SK-N-SH treated with all-trans-retinoic acid at 6 μM for 48 hours (cell line): ENCODE data around the gene BMS1.
"Not testable (repeated sequence)": the region's sequence is repeated elsewhere in the genome, so short reads cannot be mapped to it uniquely, and the experiment has no call there.

Experiments
- CREB5 ChIP-seq: fragments of 250-450 bp; sonication (Bioruptor Pico); IDR thresholded peaks from 2 replicates; pipeline ENCODE4 v1.5.1; 2020; ENCODE audit warnings: low read depth, mild to moderate bottlenecking, moderate library complexity
- CSRNP3 ChIP-seq: fragments of 250-450 bp; sonication (Bioruptor Pico); IDR thresholded peaks from 2 replicates; pipeline ENCODE4 v1.5.1; 2021; ENCODE audit warnings: mild to moderate bottlenecking, moderate library complexity
- ESRRG ChIP-seq: fragments of 250-450 bp; sonication (Bioruptor Pico); IDR thresholded peaks from 2 replicates; pipeline ENCODE4 v1.6.1; 2021; ENCODE audit warnings: mild to moderate bottlenecking
- ISL1 ChIP-seq: fragments of 250-450 bp; sonication (Bioruptor Pico); IDR thresholded peaks from 2 replicates; pipeline ENCODE4 v2.1.2; 2022; ENCODE audit warnings: mild to moderate bottlenecking, moderate library complexity
- OSR1 ChIP-seq: fragments of 250-450 bp; sonication (Bioruptor Pico); IDR thresholded peaks from 2 replicates; pipeline ENCODE4 v1.8.0; 2022; ENCODE audit warnings: moderate library complexity, mild to moderate bottlenecking, inconsistent platforms
- PATZ1 ChIP-seq: fragments of 250-450 bp; sonication (Bioruptor Pico); IDR thresholded peaks from 2 replicates; pipeline ENCODE4 v1.8.0; 2020; ENCODE audit warnings: mild to moderate bottlenecking, moderate library complexity, borderline replicate concordance
- RARB ChIP-seq: fragments of 250-450 bp; sonication (Bioruptor Pico); IDR thresholded peaks from 2 replicates; pipeline ENCODE4 v1.8.0; 2021; ENCODE audit warnings: mild to moderate bottlenecking, moderate library complexity
- SNAI2 ChIP-seq: fragments of 250-450 bp; sonication (Bioruptor Pico); IDR thresholded peaks from 2 replicates; pipeline ENCODE4 v1.5.0; 2020; ENCODE audit warnings: mild to moderate bottlenecking, moderate library complexity
- TOX ChIP-seq: fragments of 250-450 bp; sonication (Bioruptor Pico); IDR thresholded peaks from 2 replicates; pipeline ENCODE4 v1.8.0; 2021; ENCODE audit warnings: mild to moderate bottlenecking, moderate library complexity, borderline replicate concordance
- ZNF70 ChIP-seq: fragments of 450-650 bp; formaldehyde crosslinking; IDR thresholded peaks from 2 replicates; pipeline ENCODE4 v1.5.0; 2020; ENCODE audit warnings: mild to moderate bottlenecking, moderate library complexity
- ZNF8 ChIP-seq: fragments of 450-650 bp; formaldehyde crosslinking; IDR thresholded peaks from 2 replicates; pipeline ENCODE4 v1.5.0; 2020; ENCODE audit warnings: mild to moderate bottlenecking, moderate library complexity

GRCh38 chr10:42828391-42828790, 45.8 kb downstream of the BMS1 start:
- TF ChIP-seq OSR1; SNAI2 (CRISPR knock-in tag); ISL1; RARB (CRISPR knock-in tag); PATZ1; TOX (CRISPR knock-in tag); CSRNP3 (CRISPR knock-in tag); CREB5; ZNF70; ZNF8 (CRISPR knock-in tag); ESRRG (CRISPR knock-in tag): not testable (repeated sequence)
